GM12892 (cell line): ENCODE results near the gene ADGRA3.

Experiments used
- POLR2A ChIP-seq: IDR thresholded peaks from 2 replicates; pipeline ENCODE4 v1.6.1; 2011; ENCODE audit warnings: low read depth, low read length, control low read depth
- POLR2AphosphoS5 ChIP-seq: IDR thresholded peaks from 2 replicates; pipeline ENCODE4 v1.6.1; 2011; ENCODE audit warnings: low read depth, low read length, control low read depth

DNA sequence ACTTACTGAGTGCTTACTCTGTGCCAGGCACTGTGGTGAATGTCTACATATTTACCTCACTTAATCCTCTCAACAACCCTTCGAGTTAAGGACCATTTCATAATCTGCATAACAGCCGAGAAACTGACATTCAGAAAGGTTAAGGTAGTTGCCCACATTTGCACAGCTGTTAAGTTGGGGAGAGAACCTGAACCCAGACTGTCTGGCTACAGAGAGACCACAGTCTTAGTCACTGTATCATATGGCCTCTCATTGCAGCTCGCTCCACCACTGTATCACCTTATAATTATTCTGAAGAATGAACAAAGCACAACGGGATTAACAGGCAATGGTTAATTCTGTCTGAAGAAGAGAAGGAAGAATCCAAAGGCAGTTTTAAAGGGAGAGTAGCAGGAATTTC lies 98.5 kb downstream of the ADGRA3 start:
- TF ChIP-seq POLR2AphosphoS5 (no peak), POLR2A (no peak)
